DOHH2 (cell line): ENCODE measurements around the gene NUP93.

ENCODE experiments used
- H3F3A ChIP-seq: fragments of 200-600 bp; sonication (generic), shearing (Covaris generic); 2 replicates; pipeline ENCODE4 v1.6.0; 2016; ENCODE audit warnings: antibody characterized with exemption, mild to moderate bottlenecking; ENCODE audit not compliant: control insufficient read depth, insufficient read depth
- H3K27ac ChIP-seq: fragments of 200-600 bp; sonication (generic); 2 replicates; pipeline ENCODE4 v1.5.1; 2014; ENCODE audit warnings: low read depth, mild to moderate bottlenecking, low read length, moderate library complexity
- H3K27me3 ChIP-seq: fragments of 200-600 bp; sonication (generic); 2 replicates; pipeline ENCODE4 v1.6.1; 2014; ENCODE audit warnings: mild to moderate bottlenecking, low read length, mixed read lengths; ENCODE audit not compliant: control insufficient read depth
- H3K36me3 ChIP-seq: fragments of 200-600 bp; sonication (generic); 2 replicates; pipeline ENCODE4 v1.6.1; 2014; ENCODE audit warnings: mild to moderate bottlenecking, low read length, moderate library complexity, mixed read lengths; ENCODE audit not compliant: control insufficient read depth
- H3K4me1 ChIP-seq: fragments of 200-600 bp; sonication (generic); 2 replicates; pipeline ENCODE4 v1.6.1; 2014; ENCODE audit warnings: mild to moderate bottlenecking, low read length, mixed read lengths; ENCODE audit not compliant: control insufficient read depth
- H3K4me2 ChIP-seq: fragments of 200-600 bp; sonication (generic); 2 replicates; pipeline ENCODE4 v1.6.0; 2014; ENCODE audit warnings: mild to moderate bottlenecking, low read length, moderate library complexity
- H3K4me3 ChIP-seq: fragments of 200-600 bp; sonication (generic); 2 replicates; pipeline ENCODE4 v1.5.1; 2014; ENCODE audit warnings: mild to moderate bottlenecking, low read length, mixed read lengths
- H3K79me2 ChIP-seq: fragments of 200-600 bp; sonication (generic); 2 replicates; pipeline ENCODE4 v1.6.1; 2014; ENCODE audit warnings: mild to moderate bottlenecking, low read length, mixed read lengths; ENCODE audit not compliant: control insufficient read depth
- H3K9me2 ChIP-seq: fragments of 200-600 bp; sonication (generic); replicated peaks from 2 replicates; pipeline ENCODE4 v1.6.1; 2014; ENCODE audit warnings: mild to moderate bottlenecking, low read length, mixed read lengths; ENCODE audit not compliant: control insufficient read depth
- H3K9me3 ChIP-seq: fragments of 200-600 bp; sonication (generic); 2 replicates; pipeline ENCODE4 v1.6.1; 2014; ENCODE audit warnings: antibody characterized with exemption, low read length, mixed read lengths; ENCODE audit not compliant: control insufficient read depth, insufficient read depth
- H4K20me1 ChIP-seq: fragments of 200-600 bp; sonication (generic); 2 replicates; pipeline ENCODE4 v1.6.0; 2014; ENCODE audit warnings: low read depth, mild to moderate bottlenecking, antibody characterized with exemption, low read length, moderate library complexity; ENCODE audit not compliant: control insufficient read depth, insufficient read depth
- CTCF ChIP-seq: fragments of 200-600 bp; sonication (generic); IDR thresholded peaks from one replicate; pipeline ENCODE4 v1.5.1; 2014; ENCODE audit warnings: antibody characterized with exemption, mild to moderate bottlenecking, low read depth, low read length; ENCODE audit not compliant: poor library complexity, severe bottlenecking
- EZH2phosphoT487 ChIP-seq: fragments of 200-600 bp; sonication (generic); IDR thresholded peaks from 2 replicates; pipeline ENCODE4 v1.6.1; 2017; ENCODE audit warnings: borderline replicate concordance, mild to moderate bottlenecking, antibody characterized with exemption, low read length, moderate library complexity, mixed read lengths

NUP93 gene

GRCh38 chr16:56765949-56766348 is 36.0 kb downstream of the NUP93 start:
- H3F3A ChIP-seq = no peaks in the 10 kb centered on the region
- no peak overlapping the region for H3K27ac ChIP-seq
- no peaks in the 10 kb centered on the region; the same call in 1 of the 2 replicates for H4K20me1 ChIP-seq
- no peak overlapping the region for H3K4me3 ChIP-seq
- H3K9me2 ChIP-seq = no peaks in the 10 kb centered on the region
- H3K4me2 ChIP-seq = no peak overlapping the region
- TF ChIP-seq CTCF (no peak), EZH2phosphoT487 (no peak)
- peaks cover 37% of the 10 kb centered on the region for H3K36me3 ChIP-seq
- H3K79me2 ChIP-seq = peaks cover under 1% of the 10 kb centered on the region
- H3K4me1 ChIP-seq = no peaks in the 10 kb centered on the region
- H3K27me3 ChIP-seq = no peaks in the 10 kb centered on the region
- H3K9me3 ChIP-seq = no peaks in the 10 kb centered on the region

GRCh38 chr16:56767024-56767423 is 37.1 kb downstream of the NUP93 start:
- Histone ChIP-seq H3K4me2 (no peak overlapping the region), H3K79me2 (peaks cover 10% of the 10 kb centered on the region), H3F3A (no peaks in the 10 kb centered on the region), H3K4me3 (no peak overlapping the region), H3K4me1 (no peaks in the 10 kb centered on the region), H3K9me3 (no peaks in the 10 kb centered on the region), H3K27me3 (no peaks in the 10 kb centered on the region), H3K9me2 (no peaks in the 10 kb centered on the region), H3K36me3 (peaks cover 26% of the 10 kb centered on the region; the same call in 1 of the 2 replicates), H3K27ac (no peak overlapping the region), H4K20me1 (no peaks in the 10 kb centered on the region; the same call in 1 of the 2 replicates)
- TF ChIP-seq CTCF (no peak), EZH2phosphoT487 (no peak)

GRCh38 chr16:56769677-56770076 is 39.7 kb downstream of the NUP93 start:
- H3K79me2 ChIP-seq = peaks cover 24% of the 10 kb centered on the region

More at GRCh38 chr16:56769677-56770076, 39.7 kb downstream of the NUP93 start:
- Histone ChIP-seq H3K4me1 (no peaks in the 10 kb centered on the region), H3K27ac (no peak overlapping the region), H3F3A (no peaks in the 10 kb centered on the region), H3K9me3 (no peaks in the 10 kb centered on the region), H3K9me2 (no peaks in the 10 kb centered on the region), H4K20me1 (no peaks in the 10 kb centered on the region; the same call in 1 of the 2 replicates), H3K27me3 (no peaks in the 10 kb centered on the region), H3K4me3 (no peak overlapping the region), H3K4me2 (no peak overlapping the region), H3K36me3 (peaks cover 16% of the 10 kb centered on the region; the same call in 1 of the 2 replicates)
- TF ChIP-seq EZH2phosphoT487 (no peak), CTCF (no peak)
